ENCODE data around the gene DAZAP1. TPM values are rescaled to one million over a fixed set of nuclear protein-coding genes. Genes with fewer than 3 reads are reported as not detected.
"Not testable (repeated sequence)": the region's sequence is repeated elsewhere in the genome, so short reads cannot be mapped to it uniquely, and the experiment has no call there.

The DAZAP1 gene
- total RNA-seq, 1 experiment from 2014 or later: 59.4 TPM

DNA sequence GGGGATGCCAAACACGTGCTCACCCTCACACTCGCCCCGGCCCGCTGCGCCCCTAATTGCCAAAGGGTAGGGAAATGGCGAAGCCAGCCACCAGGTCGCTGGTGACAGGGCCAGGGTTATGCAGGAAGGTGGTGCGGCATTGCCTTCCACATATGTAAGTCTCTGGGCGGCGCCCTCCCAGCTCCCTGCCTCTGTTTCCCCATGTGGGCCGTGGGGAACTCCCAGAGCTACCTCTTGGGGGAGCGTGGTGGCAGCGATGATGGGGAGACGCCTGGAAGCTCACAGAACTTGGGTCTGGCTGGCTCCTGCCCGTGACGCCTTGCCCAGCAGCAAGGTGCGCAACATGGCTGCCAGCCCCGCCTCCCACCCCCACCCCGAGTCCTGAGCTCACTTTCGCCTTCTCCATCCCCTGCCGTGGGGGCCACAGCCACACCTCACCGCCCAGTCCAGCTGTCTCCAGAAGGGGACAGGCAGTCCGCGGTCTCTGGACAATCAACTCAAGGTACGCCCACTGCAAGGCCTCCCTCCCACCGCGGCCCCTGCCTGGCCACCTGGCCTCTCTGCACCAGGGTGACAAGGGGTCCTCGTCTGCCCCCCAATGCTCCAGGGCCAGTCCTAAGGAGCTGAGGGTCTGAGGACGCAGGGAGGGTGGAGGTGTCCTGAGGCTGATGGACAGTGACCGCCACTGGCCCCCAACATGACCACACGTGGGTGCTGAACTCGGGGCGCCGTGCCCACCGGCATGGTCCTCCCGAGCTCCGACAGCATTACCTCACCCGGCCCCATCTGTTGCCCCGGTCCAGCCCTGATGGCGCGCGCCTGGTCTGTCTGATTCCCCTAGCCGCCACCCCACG, 65.1 kb downstream of the DAZAP1 start:
- no peak for DNase-seq (ENCODE audit: low spot score)

- DNase-seq (ENCODE audit: low spot score): no peak
Measured at GRCh38 chr19:1473085-1473851, 65.9 kb downstream of the DAZAP1 start.

GRCh38 chr19:1474011-1474764, 66.8 kb downstream of the DAZAP1 start:
- DNase-seq (ENCODE audit: low spot score): no peak

DNA sequence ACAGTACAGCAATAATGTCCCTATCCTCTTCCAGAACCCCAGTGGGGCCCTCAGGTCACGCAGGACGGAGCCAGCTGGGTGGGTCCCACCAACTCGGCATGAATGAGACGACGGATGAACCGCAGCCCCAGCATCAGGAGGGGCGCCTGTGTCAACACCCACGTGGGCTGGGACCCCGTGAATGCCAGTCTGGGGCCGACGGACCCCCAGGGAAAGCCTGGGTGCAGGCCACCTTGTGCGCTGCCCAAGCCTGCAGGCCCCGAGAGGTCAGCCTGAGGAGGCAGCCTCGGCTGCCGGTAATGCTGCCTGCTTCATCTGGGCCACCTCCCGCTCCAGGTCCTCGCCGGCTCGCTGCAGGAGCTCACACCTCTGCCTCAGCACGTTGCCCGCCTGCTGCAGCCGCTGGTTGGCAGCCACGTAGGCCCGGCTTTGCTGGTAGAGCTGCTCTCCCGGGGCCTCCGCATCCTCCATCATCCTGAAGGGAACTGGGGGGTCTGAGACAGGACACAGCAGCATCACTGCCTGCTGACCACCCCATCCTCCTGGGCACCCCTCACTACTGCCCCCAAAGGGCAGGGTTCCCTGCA, 67.5 kb downstream of the DAZAP1 start:
- DNase-seq (ENCODE audit: low spot score): no peak

GRCh38 chr19:1475751-1476437, 68.5 kb downstream of the DAZAP1 start:
- no peak for DNase-seq (ENCODE audit: low spot score)

DNA sequence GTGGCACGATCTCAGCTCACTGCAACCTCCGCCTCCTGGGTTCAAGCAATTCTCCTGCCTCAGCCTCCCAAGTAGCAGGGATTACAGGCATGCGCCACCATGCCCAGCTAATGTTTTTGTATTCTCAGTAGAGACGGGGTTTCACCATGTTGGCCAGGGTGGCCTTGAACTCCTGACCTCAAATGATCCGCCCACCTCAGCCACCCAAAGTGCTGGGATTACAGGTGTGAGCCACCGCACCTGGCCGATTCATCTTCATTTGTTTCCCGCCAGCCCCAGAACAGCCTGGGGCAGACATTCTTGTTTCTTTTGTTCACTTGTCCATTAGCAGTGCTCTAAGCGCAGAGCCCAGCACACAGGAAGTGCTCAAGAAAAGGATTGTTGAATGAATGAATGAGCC, 69.7 kb downstream of the DAZAP1 start:
- not testable (repeated sequence) for DNase-seq (ENCODE audit: low spot score)

GRCh38 chr19:1478934-1479707, 71.7 kb downstream of the DAZAP1 start, which contains the start of gene C19orf25:
Gene C19orf25 (minus strand): TSS chr19:1479215. CDS start chr19:1478903, 312 bp downstream.
- DNase-seq (ENCODE audit: low spot score): peak; percentile 80

- no peak for DNase-seq (ENCODE audit: low spot score)
Measured at GRCh38 chr19:1481224-1481892, 74.0 kb downstream of the DAZAP1 start.

GRCh38 chr19:1481893-1482360, 74.5 kb downstream of the DAZAP1 start:
- DNase-seq (ENCODE audit: low spot score): no peak

DNA sequence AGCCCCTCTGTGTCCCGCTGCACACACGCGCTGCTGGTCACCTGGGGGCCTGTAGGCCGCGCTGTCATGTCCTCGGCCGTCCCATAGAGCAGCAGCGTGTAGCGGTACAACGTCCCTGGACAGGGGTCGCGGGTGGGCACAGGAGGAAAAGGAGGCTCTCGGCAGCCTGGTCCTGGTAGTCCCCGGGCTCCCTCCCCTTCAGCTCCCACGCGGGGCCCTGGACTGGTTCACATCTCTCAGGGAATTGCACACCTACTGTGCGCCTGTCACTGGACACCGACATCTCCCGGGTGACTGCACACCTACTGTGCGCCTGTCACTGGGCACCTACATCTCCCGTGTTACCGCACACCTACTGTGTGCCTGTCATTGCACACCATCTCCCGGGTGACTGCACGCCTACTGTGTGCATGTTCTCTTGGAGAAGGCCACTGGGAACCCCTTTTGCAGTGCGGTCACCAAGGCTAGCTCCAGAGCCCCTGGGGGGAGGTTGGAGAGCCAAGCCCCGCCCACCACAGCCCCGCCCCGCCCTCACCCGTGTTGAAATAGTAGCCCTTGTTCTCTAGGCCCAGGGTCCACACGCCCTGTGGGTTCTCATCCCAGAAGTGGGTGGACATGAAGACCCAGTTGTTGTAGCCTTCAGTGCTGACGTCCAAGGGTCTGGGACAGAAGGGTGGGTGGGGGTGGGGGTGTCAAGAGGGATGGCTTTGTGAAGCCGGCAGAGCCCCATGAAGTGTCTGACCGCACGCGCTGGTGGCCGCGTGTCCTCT, 75.2 kb downstream of the DAZAP1 start:
- DNase-seq (ENCODE audit: low spot score): no peak

DNA sequence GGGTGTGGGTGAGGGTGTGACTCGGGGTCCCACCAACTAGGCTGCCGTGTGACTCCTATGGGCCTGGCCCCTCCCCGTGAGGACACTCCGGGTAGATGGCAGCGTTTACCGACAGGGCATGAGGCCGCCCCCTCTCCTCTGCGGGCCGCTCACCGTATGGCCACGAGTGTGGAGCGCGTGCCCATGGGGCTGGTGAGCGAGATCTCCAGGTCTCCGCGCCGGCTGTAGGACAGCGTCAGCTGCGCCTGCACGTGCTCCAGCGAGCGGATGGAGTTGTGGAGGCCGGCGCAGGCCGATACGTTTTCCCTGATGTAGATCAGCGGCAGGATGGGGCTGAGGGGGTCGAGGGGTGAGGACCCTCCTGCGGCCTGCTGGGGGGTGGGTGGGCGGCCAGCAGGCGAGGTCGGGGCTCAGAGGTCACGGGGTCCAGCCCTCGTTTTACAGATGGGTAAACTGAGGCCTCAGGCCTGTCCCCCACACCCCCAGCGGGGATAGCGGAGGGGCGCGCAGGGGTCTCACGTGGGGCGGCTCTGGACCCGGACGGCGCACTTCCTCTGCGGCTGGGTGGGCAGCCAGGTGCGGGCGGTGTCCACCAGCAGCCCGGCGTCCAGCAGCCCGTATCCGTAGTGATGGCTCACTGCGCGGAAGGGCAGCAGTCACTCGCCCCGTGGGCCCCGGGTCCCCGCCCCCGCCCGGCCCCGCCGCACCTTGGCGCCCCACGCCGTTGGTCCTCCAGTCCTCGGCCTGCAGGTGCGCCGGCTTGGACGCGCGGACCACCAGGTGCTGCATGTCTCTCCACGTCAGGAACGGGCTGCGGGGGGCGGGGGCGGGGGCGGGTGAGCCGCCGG, 76.0 kb downstream of the DAZAP1 start:
- DNase-seq (ENCODE audit: low spot score): no peak

DNA sequence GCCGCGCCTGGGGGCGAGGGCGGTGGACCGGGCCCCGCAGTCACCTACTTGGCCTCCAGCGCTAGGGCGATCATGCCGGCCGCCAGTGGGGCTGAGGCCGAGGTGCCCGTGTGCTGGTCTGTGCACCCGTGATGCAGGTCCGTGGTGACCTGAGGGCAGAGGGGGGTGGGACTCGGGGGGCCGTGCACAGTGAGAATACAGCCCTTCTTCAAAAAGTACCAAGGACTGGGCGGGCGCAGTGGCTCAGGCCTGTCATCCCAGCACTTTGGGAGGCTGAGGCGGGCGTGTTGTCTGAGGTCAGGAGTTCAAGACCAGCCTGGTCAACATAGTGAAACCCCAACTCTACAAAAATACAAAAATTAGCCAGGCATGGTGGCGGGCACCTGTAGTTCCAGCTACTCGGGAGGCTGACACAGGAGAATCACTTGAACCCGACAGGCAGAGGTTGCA, 76.6 kb downstream of the DAZAP1 start:
- no peak for DNase-seq (ENCODE audit: low spot score)

Other genes starting within 250 kb of the DAZAP1 start
- gene SBNO2, start 233.3 kb upstream of the DAZAP1 start, total RNA-seq (2014; rRNA removed; shearing (Covaris generic)): 8.6 and 14.8 TPM in 2 replicates
- gene STK11, start 201.8 kb upstream of the DAZAP1 start, total RNA-seq (2014; rRNA removed; shearing (Covaris generic)): 17.4 and 28.7 TPM in 2 replicates
- gene CBARP, start 169.6 kb upstream of the DAZAP1 start, total RNA-seq (2014; rRNA removed; shearing (Covaris generic)): 0.37 and 1.2 TPM in 2 replicates
- 34.9 and 37.0 TPM in 2 replicates for gene ATP5F1D, start 165.8 kb upstream of the DAZAP1 start, total RNA-seq (2014; rRNA removed; shearing (Covaris generic))
- 2.4 and 4.2 TPM in 2 replicates for gene MIDN, start 159.0 kb upstream of the DAZAP1 start, total RNA-seq (2014; rRNA removed; shearing (Covaris generic))
- gene CIRBP, start 138.3 kb upstream of the DAZAP1 start, total RNA-seq (2014; rRNA removed; shearing (Covaris generic)): 196 and 197 TPM in 2 replicates
- gene FAM174C, start 132.1 kb upstream of the DAZAP1 start, total RNA-seq (2014; rRNA removed; shearing (Covaris generic)): 49.8 and 59.5 TPM in 2 replicates
- 1.0 and 3.3 TPM in 2 replicates for gene EFNA2, start 121.7 kb upstream of the DAZAP1 start, total RNA-seq (2014; rRNA removed; shearing (Covaris generic))
- 67.9 and 87.2 TPM in 2 replicates for gene NDUFS7, start 23.7 kb upstream of the DAZAP1 start, total RNA-seq (2014; rRNA removed; shearing (Covaris generic))
- gene GAMT, start 6.0 kb upstream of the DAZAP1 start, total RNA-seq (2014; rRNA removed; shearing (Covaris generic)): 15.5 and 18.9 TPM in 2 replicates
- gene RPS15, start 30.8 kb downstream of the DAZAP1 start, total RNA-seq (2014; rRNA removed; shearing (Covaris generic)): 1,025 and 1,178 TPM in 2 replicates
- gene APC2, start 42.5 kb downstream of the DAZAP1 start, total RNA-seq (2014; rRNA removed; shearing (Covaris generic)): 0.02 and 1.5 TPM in 2 replicates
- 7.9 and 10.5 TPM in 2 replicates for gene C19orf25, start 71.6 kb downstream of the DAZAP1 start, total RNA-seq (2014; rRNA removed; shearing (Covaris generic))
- 0.31 TPM in 1 of 2 replicates, not detected in the other for gene PCSK4, start 82.8 kb downstream of the DAZAP1 start, total RNA-seq (2014; rRNA removed; shearing (Covaris generic))
- 0.92 and 1.2 TPM in 2 replicates for gene REEP6, start 83.6 kb downstream of the DAZAP1 start, total RNA-seq (2014; rRNA removed; shearing (Covaris generic))
- gene ADAMTSL5, start 105.4 kb downstream of the DAZAP1 start, total RNA-seq (2014; rRNA removed; shearing (Covaris generic)): 0.72 and 1.8 TPM in 2 replicates
- not detected in 2 replicates for gene PLK5, start 116.5 kb downstream of the DAZAP1 start, total RNA-seq (2014; rRNA removed; shearing (Covaris generic))
- 5.7 and 10.6 TPM in 2 replicates for gene MEX3D, start 160.7 kb downstream of the DAZAP1 start, total RNA-seq (2014; rRNA removed; shearing (Covaris generic))
- gene MBD3, start 185.3 kb downstream of the DAZAP1 start, total RNA-seq (2014; rRNA removed; shearing (Covaris generic)): 45.8 and 64.9 TPM in 2 replicates
- 42.2 and 49.7 TPM in 2 replicates for gene UQCR11, start 197.9 kb downstream of the DAZAP1 start, total RNA-seq (2014; rRNA removed; shearing (Covaris generic))
- gene TCF3, start 245.0 kb downstream of the DAZAP1 start, total RNA-seq (2014; rRNA removed; shearing (Covaris generic)): 36.1 and 37.4 TPM in 2 replicates